HG02759 (cell line): ENCODE results near the gene RHCE.
"Not testable (repeated sequence)": the region's sequence is repeated elsewhere in the genome, so short reads cannot be mapped to it uniquely, and the experiment has no call there.

Experiments used
- ATAC-seq: cut with Tn5 transposase; IDR thresholded peaks from one replicate; pipeline ENCODE4 v1.9.1; 2021; ENCODE audit warnings: mild to moderate bottlenecking, moderate library complexity; ENCODE audit not compliant: unreplicated experiment

RHCE gene

GRCh38 chr1:25433389-25434186 is 13.0 kb upstream of the RHCE start:
- no peak for ATAC-seq

GRCh38 chr1:25432749-25433388 is 12.2 kb upstream of the RHCE start:
- ATAC-seq: no peak

- no peak for ATAC-seq
These were observed 11.5 kb upstream of the RHCE start for GRCh38 chr1:25431955-25432719.

- ATAC-seq: peak; percentile 26
These were observed 10.6 kb upstream of the RHCE start for GRCh38 chr1:25430967-25431881.

GRCh38 chr1:25430073-25430966 is 9.7 kb upstream of the RHCE start, which contains the start of gene MACO1:
TSS of gene MACO1 (plus strand) at chr1:25430897. CDS start at chr1:25431099, 202 bp downstream.
- peak; percentile 86 for ATAC-seq

- ATAC-seq: no peak
These were observed 8.0 kb upstream of the RHCE start for GRCh38 chr1:25428475-25429166.

GRCh38 chr1:25427696-25428095 is 7.1 kb upstream of the RHCE start:
- no peak for ATAC-seq

- ATAC-seq: no peak
These were observed 4.8 kb upstream of the RHCE start for GRCh38 chr1:25425098-25426085.

GRCh38 chr1:25423206-25423605 is 2.6 kb upstream of the RHCE start:
- not testable (repeated sequence) for ATAC-seq

GRCh38 chr1:25419339-25419738 is 1.3 kb downstream of the RHCE start:
- not testable (repeated sequence) for ATAC-seq

- ATAC-seq: not testable (repeated sequence)
These were observed 3.3 kb downstream of the RHCE start for GRCh38 chr1:25417280-25417679.

GRCh38 chr1:25414578-25414977 is 6.0 kb downstream of the RHCE start:
- ATAC-seq: not testable (repeated sequence)

- not testable (repeated sequence) for ATAC-seq
These were observed 6.5 kb downstream of the RHCE start for GRCh38 chr1:25414157-25414556.

GRCh38 chr1:25412872-25413623 is 7.6 kb downstream of the RHCE start:
- not testable (repeated sequence) for ATAC-seq

- ATAC-seq: not testable (repeated sequence)
These were observed 10.8 kb downstream of the RHCE start for GRCh38 chr1:25409641-25410427.

GRCh38 chr1:25405731-25406305 is 14.8 kb downstream of the RHCE start:
- not testable (repeated sequence) for ATAC-seq
